NCI-H2227 (cell line): ENCODE results near the gene CHML.

ENCODE experiments used
- DNase-seq: peaks from one replicate; lab custom pipeline; 2025; ENCODE audit not compliant: unreplicated experiment; lab: John Stamatoyannopoulos, UW

The CHML gene

GRCh38 chr1:241591736-241592135, 48.4 kb downstream of the CHML start:
- no peak for DNase-seq

GRCh38 chr1:241591317-241591716, 48.9 kb downstream of the CHML start:
- no peak for DNase-seq

- DNase-seq, result no peak
These were observed 49.5 kb downstream of the CHML start for GRCh38 chr1:241590719-241591118.
